Astrocyte of the spinal cord (primary cell): ENCODE results near the gene PLP2.

Experiments used
- DNase-seq: peaks from one replicate; pipeline ENCODE4 v3.0.0; 2011; ENCODE audit warnings: low read depth, low spot score
- H3K4me3 ChIP-seq: 2 replicates; pipeline ENCODE4 v1.5.1; 2011; ENCODE audit warnings: low read depth, mild to moderate bottlenecking, low read length, moderate library complexity
- in situ Hi-C: cut with HindIII; loops from 2 replicates; pipeline ENCODE4 v1.10.0; 2017; ENCODE audit warnings: low sequenced_read_pairs
- TF ChIP-seq, protein P1 (sequence below): IDR thresholded peaks from 2 replicates; pipeline ENCODE4 v1.5.1; 2012; ENCODE audit warnings: low read depth, mild to moderate bottlenecking, low read length, inconsistent platforms

The PLP2 gene

DNA sequence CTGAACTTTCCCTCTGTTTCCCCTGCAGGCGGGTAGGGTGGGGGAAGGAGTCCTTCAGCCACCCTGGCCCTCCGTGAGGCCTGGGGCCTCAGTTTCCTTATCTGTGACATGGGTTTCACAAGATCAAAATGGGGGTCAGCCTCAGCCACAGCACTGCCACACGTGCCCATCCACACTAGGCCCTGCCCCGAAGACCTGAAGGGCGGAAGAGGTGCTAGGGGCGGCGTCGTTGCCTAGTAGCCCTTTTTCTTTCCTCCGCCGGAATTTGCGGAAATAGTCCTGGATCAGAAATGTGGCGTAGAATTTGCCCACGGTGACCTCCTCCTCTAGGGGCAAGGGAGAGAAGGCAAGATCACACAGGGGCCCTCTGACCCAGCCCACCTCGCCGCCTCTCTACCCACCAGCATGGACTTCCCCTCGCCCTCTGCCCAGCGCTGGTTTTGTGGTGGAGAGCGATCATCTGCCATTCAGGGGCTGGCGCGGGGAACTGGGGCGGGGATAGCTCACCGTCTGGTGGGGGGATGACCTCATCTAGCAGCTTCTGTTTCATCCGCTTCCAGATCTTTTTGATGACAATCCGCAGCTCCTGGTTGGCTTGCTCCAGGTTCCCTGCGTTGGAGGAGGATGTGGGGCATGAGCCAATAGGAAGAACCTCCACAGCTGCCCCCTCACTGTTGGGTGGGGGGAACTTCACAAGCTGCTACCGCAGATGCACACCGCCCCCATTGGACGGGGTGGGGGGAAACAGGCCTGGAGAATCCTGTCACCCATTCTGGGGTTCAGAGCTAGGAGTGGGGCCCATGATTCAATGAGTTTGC lies 37.9 kb downstream of the PLP2 start:
- in situ Hi-C loops = no loop called here
- no peak for DNase-seq
- no peak overlapping the region for H3K4me3 ChIP-seq
- TF ChIP-seq, protein P1, sequence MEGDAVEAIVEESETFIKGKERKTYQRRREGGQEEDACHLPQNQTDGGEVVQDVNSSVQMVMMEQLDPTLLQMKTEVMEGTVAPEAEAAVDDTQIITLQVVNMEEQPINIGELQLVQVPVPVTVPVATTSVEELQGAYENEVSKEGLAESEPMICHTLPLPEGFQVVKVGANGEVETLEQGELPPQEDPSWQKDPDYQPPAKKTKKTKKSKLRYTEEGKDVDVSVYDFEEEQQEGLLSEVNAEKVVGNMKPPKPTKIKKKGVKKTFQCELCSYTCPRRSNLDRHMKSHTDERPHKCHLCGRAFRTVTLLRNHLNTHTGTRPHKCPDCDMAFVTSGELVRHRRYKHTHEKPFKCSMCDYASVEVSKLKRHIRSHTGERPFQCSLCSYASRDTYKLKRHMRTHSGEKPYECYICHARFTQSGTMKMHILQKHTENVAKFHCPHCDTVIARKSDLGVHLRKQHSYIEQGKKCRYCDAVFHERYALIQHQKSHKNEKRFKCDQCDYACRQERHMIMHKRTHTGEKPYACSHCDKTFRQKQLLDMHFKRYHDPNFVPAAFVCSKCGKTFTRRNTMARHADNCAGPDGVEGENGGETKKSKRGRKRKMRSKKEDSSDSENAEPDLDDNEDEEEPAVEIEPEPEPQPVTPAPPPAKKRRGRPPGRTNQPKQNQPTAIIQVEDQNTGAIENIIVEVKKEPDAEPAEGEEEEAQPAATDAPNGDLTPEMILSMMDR = no peak

GRCh38 chrX:49210406-49210805 lies 38.7 kb downstream of the PLP2 start:
- no peak overlapping the region for H3K4me3 ChIP-seq
- in situ Hi-C loops = no loop called here
- no peak for DNase-seq
- TF ChIP-seq, protein P1 = no peak

DNA sequence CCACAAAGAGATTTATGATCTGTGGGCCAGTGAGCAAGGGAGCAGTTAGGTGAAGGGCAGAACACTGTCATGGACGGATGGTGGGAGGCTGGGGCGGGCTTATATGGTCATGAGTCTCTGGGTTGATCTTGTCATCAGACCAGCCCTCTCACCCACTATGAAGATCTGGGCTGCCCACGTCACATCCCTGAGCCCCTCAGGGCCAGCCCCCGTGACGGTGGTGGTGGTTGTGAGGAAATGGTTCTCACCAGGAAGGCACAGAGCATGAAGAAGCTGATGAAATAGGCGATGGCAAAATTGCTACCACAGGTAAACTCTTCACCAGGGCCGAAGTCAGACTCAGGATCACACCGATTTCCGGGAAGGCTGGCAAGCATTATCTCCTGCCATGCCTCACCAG lies 39.4 kb downstream of the PLP2 start:
- in situ Hi-C loops = no loop called here
- no peak overlapping the region for H3K4me3 ChIP-seq
- TF ChIP-seq, protein P1 = no peak
- DNase-seq = no peak

DNA sequence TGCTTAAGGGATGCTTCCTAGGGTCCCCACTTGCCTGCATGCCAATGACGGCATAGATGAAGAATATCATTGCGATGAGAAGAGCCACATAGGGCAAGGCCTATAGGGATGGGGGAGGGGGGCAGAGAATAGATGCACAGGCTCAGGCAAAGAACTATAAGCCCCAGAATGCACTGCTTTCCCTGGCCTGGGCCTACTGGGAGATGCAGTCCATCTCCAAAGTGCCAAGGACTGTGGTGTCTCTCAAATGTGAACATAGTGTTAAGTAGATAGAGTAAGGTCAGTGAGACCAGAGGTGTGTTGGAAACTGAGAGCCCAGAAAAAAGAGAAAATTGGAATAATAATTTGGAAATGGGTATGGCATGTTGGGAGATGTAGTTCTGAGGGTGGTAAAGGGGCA lies 40.5 kb downstream of the PLP2 start:
- no peak for DNase-seq
- H3K4me3 ChIP-seq = no peak overlapping the region
- in situ Hi-C loops = no loop called here
- TF ChIP-seq, protein P1 = no peak

DNA sequence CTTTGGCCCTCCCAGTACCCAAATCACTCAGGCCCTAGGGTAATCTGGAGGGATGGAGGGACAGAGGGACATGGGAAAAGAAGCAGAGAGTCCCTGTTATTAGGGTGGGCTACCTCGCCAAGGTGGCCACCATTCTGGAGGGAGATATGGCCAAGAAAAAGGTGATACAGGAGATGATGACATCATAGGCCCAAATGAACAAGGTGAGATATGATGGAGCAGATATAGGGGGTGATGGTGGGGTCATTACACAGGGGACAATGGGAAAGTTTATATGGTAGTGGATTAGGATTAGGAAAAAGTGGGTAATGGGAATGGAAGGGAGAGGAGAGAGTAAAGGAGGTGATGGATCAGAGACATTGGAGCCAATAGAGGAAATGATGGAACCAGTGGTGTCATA lies 41.2 kb downstream of the PLP2 start:
- TF ChIP-seq, protein P1 = no peak
- in situ Hi-C loops = no loop called here
- DNase-seq = no peak
- no peak overlapping the region for H3K4me3 ChIP-seq

GRCh38 chrX:49214416-49214815 lies 42.7 kb downstream of the PLP2 start:
- in situ Hi-C loops = no loop called here
- DNase-seq = no peak
- H3K4me3 ChIP-seq = no peak overlapping the region
- TF ChIP-seq, protein P1 = no peak
